Memory B cell (primary cell): ENCODE measurements around the gene DECR2.
"Not testable (repeated sequence)": the region's sequence is repeated elsewhere in the genome, so short reads cannot be mapped to it uniquely, and the experiment has no call there.

Experiments used
- ATAC-seq: fragments of 150-1000 bp; cut with Tn5 transposase; 2 replicates; pipeline ENCODE4 v1.10.0; 2021; ENCODE audit warnings: low read depth, mild to moderate bottlenecking, moderate library complexity
- DNase-seq, 2 donors: peaks; one replicate each; pipeline ENCODE4 v3.0.0; 2022; ENCODE audit warnings: low spot score in 2 of 2
- H3K27ac Mint-ChIP-seq: one replicate; pipeline ENCODE4 v1.8.0; 2022; ENCODE audit warnings: mild to moderate bottlenecking, moderate library complexity, mixed read lengths
- H3K27me3 Mint-ChIP-seq: one replicate; pipeline ENCODE4 v1.8.0; 2022; ENCODE audit warnings: mixed read lengths
- H3K36me3 Mint-ChIP-seq: one replicate; pipeline ENCODE4 v1.8.0; 2022; ENCODE audit warnings: mild to moderate bottlenecking, mixed read lengths
- H3K4me1 Mint-ChIP-seq: one replicate; pipeline ENCODE4 v1.8.0; 2022; ENCODE audit warnings: mixed read lengths
- H3K4me3 Mint-ChIP-seq: one replicate; pipeline ENCODE4 v1.8.0; 2022; ENCODE audit warnings: mild to moderate bottlenecking, moderate library complexity, mixed read lengths
- H3K9me3 Mint-ChIP-seq: one replicate; pipeline ENCODE4 v1.8.0; 2022; ENCODE audit warnings: mixed read lengths

Gene DECR2

GRCh38 chr16:372302-372983 is 29.2 kb upstream of the DECR2 start:
- Mint-ChIP-seq H3K27me3 (no peaks in the 10 kb centered on the region), H3K4me1 (peaks cover 6% of the 10 kb centered on the region), H3K9me3 (no peaks in the 10 kb centered on the region), H3K4me3 (no peak overlapping the region), H3K36me3 (peaks cover 15% of the 10 kb centered on the region), H3K27ac (no peak overlapping the region)
- DNase-seq (no peak), ATAC-seq (no peak)

- peak overlapping the region; percentile 21 for H3K4me3 Mint-ChIP-seq
- H3K36me3 Mint-ChIP-seq: peaks cover 14% of the 10 kb centered on the region
- no peak for DNase-seq
- H3K27me3 Mint-ChIP-seq: no peaks in the 10 kb centered on the region
- H3K9me3 Mint-ChIP-seq: no peaks in the 10 kb centered on the region
- H3K27ac Mint-ChIP-seq: no peak overlapping the region
- peaks cover 6% of the 10 kb centered on the region for H3K4me1 Mint-ChIP-seq
- no peak for ATAC-seq
Observed at GRCh38 chr16:373020-373598, 28.6 kb upstream of the DECR2 start.

DNA sequence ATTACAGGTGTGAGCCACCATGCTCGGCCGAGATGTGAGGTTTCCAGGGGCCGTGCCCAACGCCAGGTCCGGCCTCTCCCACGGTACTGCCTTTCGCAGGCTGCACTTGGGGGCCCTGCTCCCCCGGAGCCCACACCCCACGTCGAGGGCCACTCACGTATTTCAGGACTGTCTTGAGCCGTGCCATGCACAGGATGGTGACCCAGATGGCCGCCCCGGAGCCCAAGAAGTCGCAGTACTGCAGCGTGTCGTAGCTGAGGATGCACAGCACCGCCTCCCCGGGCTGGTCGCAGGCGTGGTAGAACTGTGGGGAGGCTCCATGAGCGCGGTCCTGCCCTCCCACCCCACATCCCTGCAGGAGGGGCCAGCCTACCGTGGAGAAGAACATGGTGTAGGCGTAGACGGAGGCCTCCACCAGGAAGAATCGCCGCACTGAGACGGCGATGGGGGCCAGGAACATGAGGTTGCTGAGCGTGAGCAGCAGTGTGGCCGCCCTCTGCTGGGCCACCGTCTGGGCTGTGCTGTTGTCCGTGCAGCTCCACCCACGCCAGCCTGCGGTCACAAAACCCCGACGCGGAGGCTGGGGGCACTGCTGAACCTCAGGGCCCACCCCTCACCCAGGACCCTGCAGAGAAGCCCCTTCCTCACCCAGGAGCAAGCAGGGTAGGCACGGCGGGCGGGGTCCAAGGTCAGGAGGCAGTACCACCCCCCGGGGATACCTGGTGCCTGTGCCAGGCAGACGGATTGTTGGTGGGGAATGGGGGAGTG is 27.7 kb upstream of the DECR2 start:
- Mint-ChIP-seq H3K36me3 (peaks cover 8% of the 10 kb centered on the region), H3K27ac (no peak overlapping the region), H3K9me3 (no peaks in the 10 kb centered on the region), H3K4me3 (no peak overlapping the region), H3K4me1 (peaks cover 6% of the 10 kb centered on the region), H3K27me3 (no peaks in the 10 kb centered on the region)
- no peak for DNase-seq
- ATAC-seq: no peak

DNA sequence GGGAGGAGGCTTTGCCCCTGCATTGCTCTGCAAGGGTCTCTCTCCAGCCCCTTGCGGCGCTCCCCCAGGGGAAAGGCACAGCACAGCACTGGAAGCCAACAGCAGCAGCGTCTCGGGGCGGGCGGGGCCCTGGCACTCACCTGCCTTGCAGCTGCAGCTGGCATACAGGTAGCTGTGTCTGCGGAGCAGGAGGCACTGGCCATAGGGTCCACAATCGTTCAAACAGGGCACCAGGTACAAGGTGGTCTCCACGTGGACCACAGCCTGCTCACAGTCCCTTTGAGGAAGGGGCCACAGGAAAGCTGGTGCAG is 27.1 kb upstream of the DECR2 start:
- Mint-ChIP-seq H3K27me3 (no peaks in the 10 kb centered on the region), H3K9me3 (no peaks in the 10 kb centered on the region), H3K36me3 (peaks cover 8% of the 10 kb centered on the region), H3K27ac (no peak overlapping the region), H3K4me3 (no peak overlapping the region), H3K4me1 (peaks cover 4% of the 10 kb centered on the region)
- no peak for DNase-seq
- ATAC-seq: no peak

DNA sequence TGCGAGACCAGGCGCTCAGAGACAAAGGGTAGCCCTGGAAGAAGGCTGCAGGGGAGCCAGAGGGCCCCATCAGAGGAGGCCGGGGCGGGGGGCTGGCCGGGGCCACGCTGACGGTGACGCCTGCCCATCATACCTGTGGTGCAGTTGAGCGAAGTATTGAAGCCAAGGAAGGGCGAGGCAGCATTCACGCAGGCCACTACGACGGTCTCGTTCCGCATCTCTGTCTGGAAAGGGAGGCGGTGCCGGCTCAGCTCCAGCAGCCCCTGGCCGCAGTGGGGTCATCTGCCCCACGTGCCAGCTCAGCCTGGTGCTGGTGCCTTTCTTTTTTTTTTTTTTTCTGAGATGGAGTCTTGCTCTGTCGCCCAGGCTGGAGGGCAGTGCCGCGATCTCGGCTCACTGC is 26.5 kb upstream of the DECR2 start:
- Mint-ChIP-seq H3K9me3 (no peaks in the 10 kb centered on the region), H3K27me3 (no peaks in the 10 kb centered on the region), H3K36me3 (peaks cover 8% of the 10 kb centered on the region), H3K4me3 (no peak overlapping the region), H3K4me1 (peaks cover 8% of the 10 kb centered on the region), H3K27ac (no peak overlapping the region)
- no peak for ATAC-seq
- no peak for DNase-seq

DNA sequence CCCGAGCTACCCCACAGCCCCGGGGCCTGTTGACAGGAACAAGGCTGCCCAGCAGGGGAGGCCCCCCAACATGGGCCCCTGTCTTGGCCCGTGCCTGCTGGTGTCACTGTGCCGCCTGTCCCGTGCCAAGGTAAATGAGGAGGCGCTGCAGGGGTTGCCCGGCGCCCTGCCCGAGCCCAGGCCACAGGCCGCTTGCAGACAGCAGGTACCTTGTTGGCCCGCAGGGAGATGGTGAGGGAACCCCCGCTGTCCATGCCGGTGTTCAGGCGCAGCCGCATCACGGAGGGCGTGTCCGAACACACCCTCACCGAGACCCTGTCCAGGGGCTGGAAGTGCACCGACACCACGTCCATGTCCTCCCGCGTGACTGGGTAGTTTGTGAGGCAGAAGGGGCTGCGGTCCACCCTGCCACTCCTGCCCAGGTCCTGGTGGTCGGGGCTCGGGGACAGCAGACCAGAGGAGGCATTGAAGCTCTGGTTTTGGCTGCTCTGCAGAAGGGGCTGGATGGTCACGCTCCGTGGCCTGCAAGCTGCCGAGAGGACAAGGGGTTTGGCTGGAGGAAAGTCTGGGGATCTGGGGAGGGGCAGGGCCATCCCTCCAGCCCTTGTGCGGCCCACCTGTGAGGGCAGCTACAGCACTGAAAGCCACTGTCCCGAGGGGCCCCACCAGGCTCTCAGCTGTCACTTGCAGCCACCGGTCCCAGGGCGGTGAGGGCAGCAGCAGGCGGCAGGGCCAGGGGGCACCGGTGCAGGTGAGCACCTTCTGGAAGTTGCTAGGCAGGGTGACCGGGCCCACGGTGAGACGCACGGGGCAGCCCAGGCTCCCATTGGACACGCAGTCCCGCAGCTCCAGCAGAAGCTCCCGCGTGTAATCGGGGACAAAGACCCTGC is 25.5 kb upstream of the DECR2 start:
- H3K27me3 Mint-ChIP-seq: no peaks in the 10 kb centered on the region
- no peak for DNase-seq
- ATAC-seq: no peak
- no peaks in the 10 kb centered on the region for H3K9me3 Mint-ChIP-seq
- H3K36me3 Mint-ChIP-seq: peaks cover 5% of the 10 kb centered on the region
- H3K4me1 Mint-ChIP-seq: peaks cover 6% of the 10 kb centered on the region
- H3K27ac Mint-ChIP-seq: no peak overlapping the region
- no peak overlapping the region for H3K4me3 Mint-ChIP-seq

DNA sequence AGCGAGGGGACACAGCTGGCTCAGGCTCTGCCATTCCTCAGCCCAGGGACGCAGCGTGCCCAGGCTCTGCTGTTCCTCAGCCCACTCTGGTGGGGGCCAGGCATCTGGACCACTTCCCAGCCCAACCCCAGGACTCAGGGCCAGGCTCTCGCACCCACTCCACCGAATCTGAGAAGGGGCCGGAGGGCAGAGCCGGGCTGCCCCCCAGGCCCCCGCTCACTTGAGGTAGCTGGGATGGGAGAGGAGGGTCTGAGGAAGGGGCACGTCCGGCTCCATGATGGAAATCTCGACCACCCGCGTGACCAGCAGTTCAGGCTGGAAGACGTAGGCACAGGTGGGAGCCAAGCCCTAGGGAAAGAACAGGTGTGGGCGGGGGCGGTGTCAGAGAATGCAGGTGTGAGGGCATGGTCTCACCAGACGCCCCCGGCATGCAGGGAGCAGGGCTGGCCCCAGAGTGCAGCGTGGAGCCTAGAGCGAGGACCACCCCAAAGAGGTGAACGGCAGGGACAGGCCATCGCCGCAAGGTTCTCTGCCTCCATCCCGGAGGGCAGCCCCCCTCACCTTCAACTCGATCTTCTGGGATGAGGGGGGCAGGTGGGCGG is 24.8 kb upstream of the DECR2 start:
- no peak for DNase-seq
- no peak overlapping the region for H3K4me3 Mint-ChIP-seq
- no peak overlapping the region for H3K27ac Mint-ChIP-seq
- H3K4me1 Mint-ChIP-seq: peaks cover 6% of the 10 kb centered on the region
- ATAC-seq: no peak
- H3K9me3 Mint-ChIP-seq: no peaks in the 10 kb centered on the region
- no peaks in the 10 kb centered on the region for H3K27me3 Mint-ChIP-seq
- peaks cover 5% of the 10 kb centered on the region for H3K36me3 Mint-ChIP-seq

- no peak for ATAC-seq
- DNase-seq: no peak
- no peaks in the 10 kb centered on the region for H3K27me3 Mint-ChIP-seq
- H3K4me3 Mint-ChIP-seq: no peak overlapping the region
- no peak overlapping the region for H3K27ac Mint-ChIP-seq
- peaks cover 6% of the 10 kb centered on the region for H3K4me1 Mint-ChIP-seq
- no peaks in the 10 kb centered on the region for H3K9me3 Mint-ChIP-seq
- peaks cover 5% of the 10 kb centered on the region for H3K36me3 Mint-ChIP-seq
Observed at GRCh38 chr16:377419-377951, 24.2 kb upstream of the DECR2 start.

DNA sequence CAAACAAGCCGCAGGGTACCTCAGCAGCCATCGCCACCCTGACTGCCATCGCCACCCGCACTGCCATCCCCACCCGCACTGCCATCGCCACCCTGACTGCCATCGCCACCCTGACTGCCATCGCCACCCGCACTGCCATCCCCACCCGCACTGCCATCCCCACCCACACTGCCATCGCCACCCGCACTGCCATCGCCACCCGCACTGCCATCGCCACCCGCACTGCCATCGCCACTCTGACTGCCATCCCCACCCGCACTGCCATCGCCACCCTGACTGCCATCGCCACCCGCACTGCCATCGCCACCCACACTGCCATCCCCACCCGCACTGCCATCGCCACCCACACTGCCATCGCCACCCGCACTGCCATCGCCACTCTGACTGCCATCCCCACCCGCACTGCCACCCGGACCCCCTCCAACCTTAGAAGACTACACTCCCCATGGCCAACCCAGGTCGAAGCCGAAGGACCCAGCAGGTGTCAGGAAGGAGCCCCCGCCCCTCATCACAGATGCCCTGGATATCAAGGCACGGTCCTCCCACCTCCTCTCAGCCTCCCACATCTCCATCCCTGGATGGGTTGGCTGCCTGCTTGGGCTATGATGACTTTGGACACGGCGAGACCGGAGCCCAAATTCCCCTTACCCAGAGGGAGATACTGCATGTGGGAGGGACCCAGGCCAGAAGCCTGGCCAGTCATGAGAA is 23.4 kb upstream of the DECR2 start:
- H3K4me3 Mint-ChIP-seq, H3K27ac Mint-ChIP-seq, DNase-seq, H3K9me3 Mint-ChIP-seq, ATAC-seq, H3K36me3 Mint-ChIP-seq, H3K4me1 Mint-ChIP-seq, H3K27me3 Mint-ChIP-seq: not testable (repeated sequence)

- ATAC-seq (no peak), DNase-seq (no peak)
- H3K27ac Mint-ChIP-seq: no peak overlapping the region
- no peaks in the 10 kb centered on the region for H3K9me3 Mint-ChIP-seq
- H3K27me3 Mint-ChIP-seq: no peaks in the 10 kb centered on the region
- H3K36me3 Mint-ChIP-seq: peaks cover 2% of the 10 kb centered on the region
- no peak overlapping the region for H3K4me3 Mint-ChIP-seq
- peaks cover 13% of the 10 kb centered on the region for H3K4me1 Mint-ChIP-seq
Observed at GRCh38 chr16:378821-379182, 22.9 kb upstream of the DECR2 start.

DNA sequence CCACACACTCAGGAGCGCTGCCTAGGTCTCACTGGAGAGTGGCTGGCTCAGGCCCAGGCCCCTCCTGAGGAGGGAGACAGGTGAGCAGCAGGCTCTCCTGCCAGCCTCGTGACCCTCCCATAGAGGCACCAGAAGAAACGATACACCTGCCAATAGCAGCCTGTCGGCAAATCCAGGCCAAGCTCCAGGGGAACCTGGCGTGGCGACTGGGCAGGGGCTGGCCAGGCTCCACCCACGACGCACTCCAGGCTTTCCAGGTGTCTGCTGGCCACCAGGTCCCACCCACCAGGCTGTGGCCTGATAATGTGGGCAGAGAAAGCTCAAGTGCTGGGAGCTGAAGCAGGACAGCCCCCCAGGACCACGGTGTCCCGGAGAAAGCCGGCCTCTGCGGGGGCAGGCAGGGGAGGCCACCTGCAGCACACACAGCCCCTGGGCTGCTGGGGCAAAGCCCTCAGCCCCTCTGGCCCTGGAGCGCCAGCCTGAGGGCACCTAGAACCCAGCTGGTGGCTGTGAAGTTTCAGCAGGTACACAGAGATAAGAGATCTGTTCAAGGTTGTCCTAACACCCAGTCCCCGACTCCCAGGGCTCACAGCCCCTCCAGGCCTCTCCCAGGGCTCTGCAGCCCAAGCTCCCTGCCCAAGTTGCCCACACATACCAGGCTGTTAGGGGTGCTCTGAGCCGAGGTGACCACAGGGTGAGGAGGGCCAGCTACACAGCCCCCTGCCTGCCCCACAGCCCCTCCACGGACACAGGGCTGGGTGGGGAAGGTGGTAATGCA is 22.3 kb upstream of the DECR2 start:
- DNase-seq (no peak), ATAC-seq (no peak)
- Mint-ChIP-seq H3K4me1 (peaks cover 13% of the 10 kb centered on the region), H3K27ac (no peak overlapping the region), H3K4me3 (peak overlapping the region; percentile 5), H3K27me3 (no peaks in the 10 kb centered on the region), H3K36me3 (no peaks in the 10 kb centered on the region), H3K9me3 (no peaks in the 10 kb centered on the region)

DNA sequence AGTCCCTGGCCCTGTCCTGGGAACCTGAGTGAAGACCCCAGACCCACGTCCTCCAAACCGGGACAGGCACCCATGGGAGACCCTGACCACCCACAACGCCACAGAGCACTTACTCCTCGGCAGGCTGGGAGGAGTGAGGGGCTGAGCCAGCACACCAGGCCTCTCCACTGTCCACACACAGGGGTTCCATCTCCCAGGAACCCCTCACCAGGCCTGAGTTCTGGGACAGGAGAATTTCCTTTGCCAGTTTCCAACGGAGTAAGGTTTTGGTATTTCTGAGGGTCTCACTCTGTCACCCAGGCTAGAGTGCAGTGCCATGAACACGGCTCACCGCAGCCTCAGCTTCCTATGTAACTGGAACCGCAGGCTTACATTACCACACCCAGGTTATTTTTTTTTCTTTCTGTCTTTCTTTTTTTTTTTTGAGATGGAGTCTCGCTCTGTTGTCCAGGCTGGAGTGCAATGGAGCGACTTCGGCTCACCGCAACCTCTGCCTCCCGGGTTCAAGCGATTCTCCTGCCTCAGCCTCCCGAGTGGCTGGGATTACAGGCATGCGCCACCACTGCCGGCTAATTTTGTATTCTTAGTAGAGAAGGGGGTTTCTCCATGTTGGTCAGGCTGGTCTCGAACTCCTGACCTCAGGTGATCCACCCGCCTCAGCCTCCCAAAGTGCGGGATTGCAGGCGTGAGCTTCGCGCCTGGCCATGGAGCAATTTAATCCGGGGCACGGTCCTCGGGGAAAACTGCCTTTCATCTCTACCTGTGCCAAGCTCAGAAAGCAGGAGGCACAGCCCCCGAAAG is 21.5 kb upstream of the DECR2 start:
- Mint-ChIP-seq H3K4me3 (peak overlapping the region; percentile 60), H3K27ac (no peak overlapping the region), H3K9me3 (no peaks in the 10 kb centered on the region), H3K27me3 (no peaks in the 10 kb centered on the region), H3K4me1 (peaks cover 13% of the 10 kb centered on the region), H3K36me3 (no peaks in the 10 kb centered on the region)
- ATAC-seq: no peak
- no peak for DNase-seq
